Measurements from ENCODE around the gene DENND5B.

- TF ChIP-seq ZNF281 (CRISPR knock-in tag; IDR thresholded peaks at IDR 0.05) (no peak), CTCF (IDR thresholded peaks at IDR 0.05) (no peak), ZNF121 (CRISPR knock-in tag; IDR thresholded peaks at IDR 0.05) (no peak), E2F5 (CRISPR knock-in tag; IDR thresholded peaks at IDR 0.05) (no peak), ZNF232 (CRISPR knock-in tag; IDR thresholded peaks at IDR 0.05) (no peak), E2F4 (CRISPR knock-in tag; IDR thresholded peaks at IDR 0.05; ENCODE audit: borderline replicate concordance, low read depth) (no peak)
Measured at GRCh38 chr12:31491841-31492598, 98.9 kb downstream of the DENND5B start.
